PC-9 (cell line): ENCODE measurements around the gene ACVR2B.

Experiments
- CTCF ChIP-seq: fragments of 200-600 bp; sonication (generic); conservative IDR thresholded peaks from 2 replicates; pipeline ENCODE4 v1.6.1; 2017; ENCODE audit warnings: mixed run types, antibody characterized with exemption, mild to moderate bottlenecking, moderate library complexity
- EZH2 ChIP-seq: fragments of 200-600 bp; sonication (generic); IDR thresholded peaks from 2 replicates; pipeline ENCODE4 v1.8.0; 2017; ENCODE audit warnings: antibody characterized with exemption, low read depth

- TF ChIP-seq EZH2 = no peak
- no peak for TF ChIP-seq CTCF
Measured at GRCh38 chr3:38469852-38470251, 16.2 kb downstream of the ACVR2B start.
